Glutamatergic neuron (in vitro differentiated cells): ENCODE data around the gene LRRC26. TPM values are rescaled to one million over a fixed set of nuclear protein-coding genes. Genes with fewer than 3 reads are reported as not detected.

Experiments
- microRNA-seq: library from miRNA; unstranded; fragments of <30 nt; microRNA quantifications from one replicate; pipeline ENCODE4, GENCODE V29; 2020; ENCODE audit not compliant: unreplicated experiment
- total RNA-seq: library from RNA; stranded (reverse); fragmentation: NEBNext Ultra II Directional; extraction: Animal tissue kit (Norgen Biotek cat#: 25700); gene quantifications from one replicate; pipeline ENCODE4 v1.2.1, GENCODE V29; 2021; ENCODE audit not compliant: unreplicated experiment

The LRRC26 gene
- total RNA-seq, 1 donor from 2014 or later = 0.98 TPM

Small RNA genes lying within 50 kb of the gene (microRNA-seq; reads per million reads assigned to microRNA genes)
- not detected for gene MIR3621

Other genes starting within 250 kb of the LRRC26 start
- gene FBXW5, start 225.3 kb downstream of the LRRC26 start, total RNA-seq = 77.9 TPM
- gene C8G, start 224.8 kb downstream of the LRRC26 start, total RNA-seq = 14.5 TPM
- 2.9 TPM for gene LCN12, start 217.8 kb downstream of the LRRC26 start, total RNA-seq
- gene PTGDS, start 192.5 kb downstream of the LRRC26 start, total RNA-seq = not detected
- gene LCNL1, start 187.1 kb downstream of the LRRC26 start, total RNA-seq = not detected
- gene PAXX, start 177.6 kb downstream of the LRRC26 start, total RNA-seq = 50.7 TPM
- not detected for gene CLIC3, start 173.5 kb downstream of the LRRC26 start, total RNA-seq
- 70.7 TPM for gene ABCA2, start 141.8 kb downstream of the LRRC26 start, total RNA-seq
- 0.20 TPM for gene FUT7, start 138.0 kb downstream of the LRRC26 start, total RNA-seq
- 260 TPM for gene NPDC1, start 123.9 kb downstream of the LRRC26 start, total RNA-seq
- gene ENTPD2, start 116.0 kb downstream of the LRRC26 start, total RNA-seq = 0.69 TPM
- 13.5 TPM for gene SAPCD2, start 99.5 kb downstream of the LRRC26 start, total RNA-seq
- gene UAP1L1, start 92.5 kb downstream of the LRRC26 start, total RNA-seq = 5.1 TPM
- gene MAN1B1, start 83.1 kb downstream of the LRRC26 start, total RNA-seq = 59.8 TPM
- 30.8 TPM for gene DPP7, start 55.3 kb downstream of the LRRC26 start, total RNA-seq
- gene GRIN1, start 30.9 kb downstream of the LRRC26 start, total RNA-seq = 5.5 TPM
- gene TMEM210, start 2.0 kb upstream of the LRRC26 start, total RNA-seq = not detected
- gene ANAPC2, start 18.5 kb upstream of the LRRC26 start, total RNA-seq = 72.9 TPM
- gene SSNA1, start 18.6 kb upstream of the LRRC26 start, total RNA-seq = 37.3 TPM
- 9.6 TPM for gene TPRN, start 30.7 kb upstream of the LRRC26 start, total RNA-seq
- 36.5 TPM for gene TMEM203, start 35.6 kb upstream of the LRRC26 start, total RNA-seq
- 31.6 TPM for gene NDOR1, start 35.6 kb upstream of the LRRC26 start, total RNA-seq
- gene RNF208, start 52.2 kb upstream of the LRRC26 start, total RNA-seq = 24.8 TPM
- 2.1 TPM for gene CYSRT1, start 55.1 kb upstream of the LRRC26 start, total RNA-seq
- gene RNF224, start 57.5 kb upstream of the LRRC26 start, total RNA-seq = 0.39 TPM
- not detected for gene SLC34A3, start 60.9 kb upstream of the LRRC26 start, total RNA-seq
- 192 TPM for gene TUBB4B, start 71.2 kb upstream of the LRRC26 start, total RNA-seq
- gene STPG3, start 81.2 kb upstream of the LRRC26 start, total RNA-seq = not detected
- gene NELFB, start 85.3 kb upstream of the LRRC26 start, total RNA-seq = 48.5 TPM
- gene TOR4A, start 107.7 kb upstream of the LRRC26 start, total RNA-seq = 1.5 TPM
- gene NRARP, start 132.2 kb upstream of the LRRC26 start, total RNA-seq = 15.2 TPM